RWPE1 (cell line): ENCODE data around the gene FCHSD2.

Source experiments
- CTCF ChIA-PET: fragments of 350-600 bp; sonication (Branson Sonifier 250); formaldehyde crosslinking; extraction: SDS; loops from one replicate; lab custom pipeline; 2021; lab: Yijun Ruan, JAX
- POLR2A ChIA-PET: fragments of 400-600 bp; formaldehyde crosslinking; extraction: SDS; loops from one replicate; lab custom pipeline; 2020; ENCODE audit warnings: antibody characterized with exemption; ENCODE audit not compliant: low non-redundant PET; lab: Yijun Ruan, JAX
- DNase-seq: peaks from one replicate; pipeline ENCODE4 v3.0.0; 2012; ENCODE audit warnings: low spot score
- H3K27ac ChIP-seq: fragments of 450-650 bp; 2 replicates; pipeline ENCODE4 v1.5.1; 2017
- CTCF ChIP-seq: fragments of 450-650 bp; conservative IDR thresholded peaks from 2 replicates; pipeline ENCODE4 v1.5.1; 2017; ENCODE audit warnings: low read depth, mild to moderate bottlenecking

Gene FCHSD2

GRCh38 chr11:73152086-73152853 lies 10.2 kb upstream of the FCHSD2 start:
- H3K27ac ChIP-seq = no peak overlapping the region
- POLR2A ChIA-PET = no interaction called here
- TF ChIP-seq CTCF = no peak
- DNase-seq = no peak
- CTCF ChIA-PET = interaction anchor here (0.5 to 0.7 kb wide), 2 partner anchors 320 to 1042 kb away, joined by 3 read pairs; no protein-coding TSS in a partner anchor

GRCh38 chr11:73151416-73151815 lies 9.3 kb upstream of the FCHSD2 start:
- no peak overlapping the region for H3K27ac ChIP-seq
- no peak for TF ChIP-seq CTCF
- POLR2A ChIA-PET = no interaction called here
- CTCF ChIA-PET = interaction anchor here (0.9 kb wide), 1 partner anchor 226 kb away, joined by 3 read pairs; no protein-coding TSS in a partner anchor
- no peak for DNase-seq

DNA sequence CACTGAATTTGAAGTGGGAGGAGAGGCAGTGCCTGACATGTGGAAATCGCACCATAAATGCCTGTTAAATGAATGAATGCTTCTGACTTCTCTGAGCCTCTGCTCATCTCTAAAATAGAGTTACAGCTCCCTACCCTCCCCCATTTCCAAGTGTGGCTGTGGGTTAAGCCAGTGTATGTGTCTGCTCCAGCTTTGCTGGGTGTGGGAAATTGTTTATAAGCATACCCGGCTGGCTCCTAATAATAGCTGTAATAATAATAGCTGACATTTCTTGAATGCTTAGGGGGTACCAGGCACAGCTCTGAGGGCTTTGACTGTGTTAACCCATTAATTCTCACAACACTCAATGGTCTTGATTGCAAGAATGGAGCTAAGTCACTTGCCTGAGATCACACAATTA lies 7.0 kb upstream of the FCHSD2 start:
- DNase-seq = no peak
- no peak overlapping the region for H3K27ac ChIP-seq
- POLR2A ChIA-PET = no interaction called here
- TF ChIP-seq CTCF = no peak
- CTCF ChIA-PET = no interaction called here

- H3K27ac ChIP-seq = peak overlapping the region; percentile 27; the same call in 1 of the 2 replicates
- POLR2A ChIA-PET = no interaction called here
- CTCF ChIA-PET = no interaction called here
- TF ChIP-seq CTCF = no peak
- no peak for DNase-seq
These were observed 5.9 kb upstream of the FCHSD2 start for GRCh38 chr11:73147771-73148681.

- TF ChIP-seq CTCF = no peak
- H3K27ac ChIP-seq = no peak overlapping the region
- no peak for DNase-seq
- POLR2A ChIA-PET = no interaction called here
- CTCF ChIA-PET = interaction anchor here (0.6 to 1.2 kb wide), 3 partner anchors 71 to 311 kb away, joined by 3 to 5 read pairs (median 4); no protein-coding TSS in a partner anchor
These were observed 4.0 kb upstream of the FCHSD2 start for GRCh38 chr11:73145986-73146575.
